Astrocyte of the spinal cord (primary cell): ENCODE results near the gene MRPL32.

ENCODE experiments used
- DNase-seq: peaks from one replicate; pipeline ENCODE4 v3.0.0; 2011; ENCODE audit warnings: low read depth, low spot score
- H3K4me3 ChIP-seq: 2 replicates; pipeline ENCODE4 v1.5.1; 2011; ENCODE audit warnings: low read depth, mild to moderate bottlenecking, low read length, moderate library complexity
- CTCF ChIP-seq: IDR thresholded peaks from 2 replicates; pipeline ENCODE4 v1.5.1; 2012; ENCODE audit warnings: low read depth, mild to moderate bottlenecking, low read length, inconsistent platforms
- in situ Hi-C: cut with HindIII; loops from 2 replicates; pipeline ENCODE4 v1.10.0; 2017; ENCODE audit warnings: low sequenced_read_pairs

The MRPL32 gene

GRCh38 chr7:42925630-42926029, 6.5 kb upstream of the MRPL32 start:
- H3K4me3 ChIP-seq = no peak overlapping the region
- in situ Hi-C loops = no loop called here
- no peak for TF ChIP-seq CTCF
- DNase-seq = no peak

GRCh38 chr7:42926204-42926603, 6.0 kb upstream of the MRPL32 start:
- no peak for DNase-seq
- no peak overlapping the region for H3K4me3 ChIP-seq
- in situ Hi-C loops = no loop called here
- TF ChIP-seq CTCF = no peak

GRCh38 chr7:42928754-42929153, 3.4 kb upstream of the MRPL32 start:
- no peak for TF ChIP-seq CTCF
- H3K4me3 ChIP-seq = no peak overlapping the region
- in situ Hi-C loops = no loop called here
- DNase-seq = no peak

- H3K4me3 ChIP-seq = no peak overlapping the region
- in situ Hi-C loops = no loop called here
- DNase-seq = no peak
- no peak for TF ChIP-seq CTCF
Observed at GRCh38 chr7:42929449-42929848, 2.7 kb upstream of the MRPL32 start.

GRCh38 chr7:42930889-42931288, 1.3 kb upstream of the MRPL32 start:
- TF ChIP-seq CTCF = no peak
- peak overlapping the region; percentile 96 for H3K4me3 ChIP-seq
- in situ Hi-C loops = no loop called here

GRCh38 chr7:42931447-42931833, 736 bp upstream of the MRPL32 start:
- TF ChIP-seq CTCF = no peak
- peak overlapping the region; percentile 96 for H3K4me3 ChIP-seq
- no peak for DNase-seq
- in situ Hi-C loops = no loop called here

More at GRCh38 chr7:42930889-42931288, 1.3 kb upstream of the MRPL32 start:
- peak; percentile 5 for DNase-seq
